MCF 10A (cell line): ENCODE measurements around the gene SGSM1. TPM values are rescaled to one million over a fixed set of nuclear protein-coding genes. Genes with fewer than 3 reads are reported as not detected.

ENCODE experiments used
- BruUV-seq: library from RNA; stranded (reverse); fragments of 400-500 nt; replicated peaks from 2 replicates; lab custom pipeline; 2021; lab: Mats Ljungman, UMichigan
- CTCF ChIA-PET: fragments of 300-600 bp; sonication (Branson Sonifier 250); formaldehyde crosslinking; extraction: SDS; loops from one replicate; lab custom pipeline; 2021; ENCODE audit warnings: antibody characterized with exemption, inconsistent platforms; lab: Yijun Ruan, JAX
- POLR2A ChIA-PET: fragments of 300-600, 350-650 bp; sonication (Branson Sonifier 250); formaldehyde crosslinking; extraction: SDS; loops from one replicate; lab custom pipeline; 2020; ENCODE audit warnings: antibody characterized with exemption, inconsistent platforms; lab: Yijun Ruan, JAX
- DNase-seq: peaks from one replicate; pipeline ENCODE4 v3.0.0-alpha.2; 2018; ENCODE audit not compliant: unreplicated experiment
- H3K27ac Mint-ChIP-seq: one replicate; pipeline ENCODE4 v1.8.0; 2022; ENCODE audit warnings: mild to moderate bottlenecking, low read depth, mixed read lengths; ENCODE audit not compliant: unreplicated experiment
- H3K27me3 Mint-ChIP-seq: one replicate; pipeline ENCODE4 v1.8.0; 2022; ENCODE audit warnings: mixed read lengths; ENCODE audit not compliant: insufficient read depth, unreplicated experiment
- H3K36me3 Mint-ChIP-seq: one replicate; pipeline ENCODE4 v1.8.0; 2022; ENCODE audit warnings: mild to moderate bottlenecking, moderate library complexity, mixed read lengths; ENCODE audit not compliant: insufficient read depth, unreplicated experiment
- H3K4me1 Mint-ChIP-seq: one replicate; pipeline ENCODE4 v1.8.0; 2022; ENCODE audit warnings: mixed read lengths; ENCODE audit not compliant: insufficient read depth, unreplicated experiment
- H3K4me3 Mint-ChIP-seq: one replicate; pipeline ENCODE4 v1.8.0; 2022; ENCODE audit warnings: mild to moderate bottlenecking, moderate library complexity, mixed read lengths; ENCODE audit not compliant: unreplicated experiment
- H3K9me3 Mint-ChIP-seq: one replicate; pipeline ENCODE4 v1.8.0; 2022; ENCODE audit warnings: mixed read lengths; ENCODE audit not compliant: unreplicated experiment
- CTCF ChIP-seq: fragments of 200-600 bp; IDR thresholded peaks from one replicate; pipeline ENCODE4 v1.8.0; 2022; ENCODE audit warnings: antibody characterized with exemption, mild to moderate bottlenecking; ENCODE audit not compliant: unreplicated experiment
- intact Hi-C: fragments of 100-400 bp; cut with micrococcal nuclease; formaldehyde crosslinking; loops from 2 replicates; pipeline ENCODE4 v1.14.1; 2022
- total RNA-seq: library from RNA; stranded (reverse); gene quantifications from 2 replicates; pipeline ENCODE4 v1.2.3, GENCODE V29; 2022

The SGSM1 gene
- total RNA-seq, 1 experiment from 2014 or later: 0.14 TPM

GRCh38 chr22:24841261-24841660, 35.2 kb downstream of the SGSM1 start:
- Mint-ChIP-seq H3K9me3 (no peaks in the 10 kb centered on the region), H3K27me3 (peaks cover 69% of the 10 kb centered on the region), H3K27ac (no peak overlapping the region), H3K4me1 (no peaks in the 10 kb centered on the region), H3K4me3 (no peak overlapping the region), H3K36me3 (peaks cover 6% of the 10 kb centered on the region)
- ChIA-PET CTCF (interaction anchor here (1.7 kb wide), 1 partner anchor 9 kb away, joined by 7 read pairs; no protein-coding TSS in a partner anchor), POLR2A (no interaction called here)
- intact Hi-C loops: no loop called here
- no TSS peak for BruUV-seq
- no peak for TF ChIP-seq CTCF
- DNase-seq: no peak

GRCh38 chr22:24843048-24843447, 37.0 kb downstream of the SGSM1 start:
- peaks cover 6% of the 10 kb centered on the region for H3K36me3 Mint-ChIP-seq
- ChIA-PET POLR2A (interaction anchor here (0.7 kb wide), 1 partner anchor 352 kb away, joined by 5 read pairs; no protein-coding TSS in a partner anchor), CTCF (interaction anchor here (0.6 to 1.1 kb wide), 3 partner anchors 9 to 393 kb away, joined by 3 to 5 read pairs (median 3); no protein-coding TSS in a partner anchor)
- intact Hi-C loops: no loop called here
- no peak for TF ChIP-seq CTCF
- no peak for DNase-seq
- BruUV-seq: no TSS peak
- no peak overlapping the region for H3K4me3 Mint-ChIP-seq
- no peaks in the 10 kb centered on the region for H3K4me1 Mint-ChIP-seq
- no peak overlapping the region for H3K27ac Mint-ChIP-seq
- peaks cover 78% of the 10 kb centered on the region for H3K27me3 Mint-ChIP-seq
- no peaks in the 10 kb centered on the region for H3K9me3 Mint-ChIP-seq

GRCh38 chr22:24845041-24845898, 39.3 kb downstream of the SGSM1 start:
- CTCF ChIA-PET: interaction anchor here (2.1 to 9.4 kb wide), 2 partner anchors 43 to 74 kb away, joined by 13 to 112 read pairs; no protein-coding TSS in a partner anchor
- no TSS peak for BruUV-seq

More at GRCh38 chr22:24845041-24845898, 39.3 kb downstream of the SGSM1 start:
- DNase-seq: no peak
- Mint-ChIP-seq H3K27ac (no peak overlapping the region), H3K9me3 (no peaks in the 10 kb centered on the region), H3K4me3 (no peak overlapping the region), H3K27me3 (peaks cover 86% of the 10 kb centered on the region), H3K36me3 (peaks cover 6% of the 10 kb centered on the region), H3K4me1 (no peaks in the 10 kb centered on the region)
- TF ChIP-seq CTCF: no peak
- intact Hi-C loops: no loop called here
- POLR2A ChIA-PET: no interaction called here
